Glutamatergic neuron (in vitro differentiated cells): ENCODE data around the gene ENDOV. TPM values are rescaled to one million over a fixed set of nuclear protein-coding genes. Genes with fewer than 3 reads are reported as not detected.

ENCODE experiments used
- DNase-seq: peaks from one replicate; pipeline ENCODE4 v3.0.0; 2022
- H3K27ac Mint-ChIP-seq: one replicate; pipeline ENCODE4 v1.8.0; 2020; ENCODE audit warnings: mild to moderate bottlenecking, mixed read lengths, inconsistent platforms; ENCODE audit not compliant: unreplicated experiment
- H3K27me3 Mint-ChIP-seq: one replicate; pipeline ENCODE4 v1.8.0; 2020; ENCODE audit warnings: mild to moderate bottlenecking, moderate library complexity, mixed read lengths, inconsistent platforms; ENCODE audit not compliant: unreplicated experiment
- H3K36me3 Mint-ChIP-seq: one replicate; pipeline ENCODE4 v1.8.0; 2020; ENCODE audit warnings: mild to moderate bottlenecking, mixed read lengths, inconsistent platforms; ENCODE audit not compliant: unreplicated experiment
- H3K4me1 Mint-ChIP-seq: one replicate; pipeline ENCODE4 v1.8.0; 2020; ENCODE audit warnings: mild to moderate bottlenecking, low read depth, mixed read lengths, inconsistent platforms; ENCODE audit not compliant: unreplicated experiment
- H3K4me3 Mint-ChIP-seq: one replicate; pipeline ENCODE4 v1.8.0; 2020; ENCODE audit warnings: mild to moderate bottlenecking, mixed read lengths, inconsistent platforms; ENCODE audit not compliant: unreplicated experiment
- H3K9me3 Mint-ChIP-seq: one replicate; pipeline ENCODE4 v1.8.0; 2020; ENCODE audit warnings: mild to moderate bottlenecking, moderate library complexity, mixed read lengths, inconsistent platforms; ENCODE audit not compliant: unreplicated experiment
- CTCF ChIP-seq: fragments of 200-600 bp; sonication (generic); IDR thresholded peaks from one replicate; pipeline ENCODE4 v1.5.0; 2021; ENCODE audit not compliant: partially characterized antibody, unreplicated experiment
- total RNA-seq: library from RNA; stranded (reverse); fragmentation: NEBNext Ultra II Directional; extraction: Animal tissue kit (Norgen Biotek cat#: 25700); gene quantifications from one replicate; pipeline ENCODE4 v1.2.1, GENCODE V29; 2021; ENCODE audit not compliant: unreplicated experiment

The ENDOV gene
- total RNA-seq, 1 donor from 2014 or later, result 42.1 TPM

GRCh38 chr17:80444644-80444979, 29.6 kb downstream of the ENDOV start:
- Mint-ChIP-seq H3K27me3 (peaks cover 7% of the 10 kb centered on the region), H3K9me3 (peaks cover 6% of the 10 kb centered on the region), H3K4me1 (peaks cover 26% of the 10 kb centered on the region), H3K36me3 (no peaks in the 10 kb centered on the region), H3K27ac (no peak overlapping the region), H3K4me3 (no peak overlapping the region)
- peak; percentile 46 for DNase-seq
- no peak for TF ChIP-seq CTCF

- peaks cover 6% of the 10 kb centered on the region for H3K9me3 Mint-ChIP-seq
- no peak for TF ChIP-seq CTCF
- peaks cover 7% of the 10 kb centered on the region for H3K27me3 Mint-ChIP-seq
- no peak overlapping the region for H3K4me3 Mint-ChIP-seq
- H3K36me3 Mint-ChIP-seq, result no peaks in the 10 kb centered on the region
- DNase-seq, result peak; percentile 63
- peak overlapping the region; percentile 12 for H3K27ac Mint-ChIP-seq
- peaks cover 28% of the 10 kb centered on the region for H3K4me1 Mint-ChIP-seq
These were observed 30.2 kb downstream of the ENDOV start for GRCh38 chr17:80445007-80445725.

- no peaks in the 10 kb centered on the region for H3K36me3 Mint-ChIP-seq
- peaks cover 24% of the 10 kb centered on the region for H3K4me1 Mint-ChIP-seq
- DNase-seq, result no peak
- H3K4me3 Mint-ChIP-seq, result no peak overlapping the region
- H3K27me3 Mint-ChIP-seq, result peaks cover 7% of the 10 kb centered on the region
- peaks cover 4% of the 10 kb centered on the region for H3K9me3 Mint-ChIP-seq
- TF ChIP-seq CTCF, result no peak
- H3K27ac Mint-ChIP-seq, result no peak overlapping the region
These were observed 30.8 kb downstream of the ENDOV start for GRCh38 chr17:80445726-80446110.

- TF ChIP-seq CTCF, result no peak
These were observed 31.9 kb downstream of the ENDOV start for GRCh38 chr17:80446645-80447405.

GRCh38 chr17:80447790-80448189, 32.8 kb downstream of the ENDOV start:
- Mint-ChIP-seq H3K27ac (no peak overlapping the region), H3K27me3 (peaks cover 6% of the 10 kb centered on the region), H3K9me3 (peaks cover 11% of the 10 kb centered on the region), H3K36me3 (no peaks in the 10 kb centered on the region), H3K4me3 (no peak overlapping the region), H3K4me1 (peaks cover 16% of the 10 kb centered on the region)
- TF ChIP-seq CTCF, result no peak
- no peak for DNase-seq

More at GRCh38 chr17:80446645-80447405, 31.9 kb downstream of the ENDOV start:
- Mint-ChIP-seq H3K9me3 (peaks cover 6% of the 10 kb centered on the region), H3K36me3 (no peaks in the 10 kb centered on the region), H3K4me3 (no peak overlapping the region), H3K4me1 (peaks cover 17% of the 10 kb centered on the region), H3K27me3 (peaks cover 7% of the 10 kb centered on the region), H3K27ac (peak overlapping the region; percentile 48)
- no peak for DNase-seq
